ENCODE results near the gene OXSR1. TPM values are rescaled to one million over a fixed set of nuclear protein-coding genes. Genes with fewer than 3 reads are reported as not detected.
"Not testable (repeated sequence)": the region's sequence is repeated elsewhere in the genome, so short reads cannot be mapped to it uniquely, and the experiment has no call there.

OXSR1 gene
- polyA plus RNA-seq, 1 donor from 2014 or later, result 13.0 TPM

DNA sequence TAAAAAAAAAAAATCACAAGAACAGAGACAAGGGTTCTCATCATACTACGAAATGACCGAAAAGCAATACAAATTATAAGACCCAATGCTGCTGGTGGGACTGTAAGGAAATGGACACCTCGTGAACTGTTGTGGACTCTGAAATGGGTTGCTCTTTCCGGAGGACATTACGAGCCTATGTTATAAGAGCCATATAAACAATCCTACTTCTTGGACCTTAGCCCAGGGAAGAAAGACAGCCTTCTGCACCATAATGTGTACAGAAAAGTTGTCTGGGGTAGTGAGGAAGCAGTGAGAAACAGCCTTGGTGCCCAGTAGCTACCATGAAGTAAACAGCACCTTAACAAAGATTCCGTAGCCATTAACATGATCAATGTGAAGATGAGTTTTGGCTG lies 119.4 kb downstream of the OXSR1 start:
- Mint-ChIP-seq H3K4me3 (no peak overlapping the region), H3K9me3 (peaks cover 0 to 5% (median 4%) of the 10 kb centered on the region in 3 donors), H3K27me3 (peaks cover 2% of the 10 kb centered on the region), H3K27ac (no peak overlapping the region), H3K36me3 (peaks cover 2% of the 10 kb centered on the region), H3K4me1 (no peaks in the 10 kb centered on the region)

- not testable (repeated sequence) for H3K27ac Mint-ChIP-seq, H3K27me3 Mint-ChIP-seq, H3K4me3 Mint-ChIP-seq, H3K4me1 Mint-ChIP-seq, H3K9me3 Mint-ChIP-seq, H3K36me3 Mint-ChIP-seq
Observed at GRCh38 chr3:38289286-38290217, 124.2 kb downstream of the OXSR1 start.

DNA sequence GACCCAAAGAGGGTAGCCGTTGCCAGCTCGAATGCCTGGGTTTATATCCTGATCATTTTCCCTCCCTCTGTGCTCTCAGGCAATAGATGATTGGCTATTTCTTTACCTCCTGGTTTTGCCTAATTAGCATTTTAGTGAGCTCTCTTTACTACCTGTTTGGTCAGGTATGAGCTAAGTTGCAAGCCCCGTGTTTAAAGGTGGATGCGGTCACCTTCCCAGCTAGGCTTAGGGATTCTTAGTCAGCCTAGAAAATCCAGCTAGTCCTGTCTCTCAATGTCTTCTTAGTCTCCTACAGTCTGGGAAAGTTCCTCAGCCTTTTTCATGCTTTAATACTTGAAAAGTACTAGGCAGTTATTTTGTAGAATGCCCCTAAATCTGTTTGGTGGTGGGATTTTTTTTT lies 131.7 kb downstream of the OXSR1 start:
- not testable (repeated sequence) for H3K4me1 Mint-ChIP-seq, H3K27ac Mint-ChIP-seq

DNA sequence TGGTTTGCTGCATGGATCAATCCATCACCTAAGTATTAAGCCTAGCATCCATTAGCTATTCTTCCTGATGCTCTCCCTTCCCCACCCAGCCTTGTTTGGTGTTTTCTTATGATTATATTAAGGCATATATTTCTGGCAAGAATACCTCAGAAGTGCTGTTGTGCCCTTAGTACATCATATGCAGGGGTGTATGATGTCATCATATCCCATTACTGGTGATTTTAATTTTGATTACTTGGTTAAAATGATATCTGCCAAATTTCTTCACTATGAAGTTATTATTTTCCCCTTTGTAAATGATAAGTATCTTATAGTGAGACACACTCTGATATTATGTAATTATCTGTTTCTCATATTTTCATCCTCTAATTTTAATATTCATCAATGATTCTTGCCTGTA lies 132.2 kb downstream of the OXSR1 start:
- Mint-ChIP-seq H3K9me3 (no peaks in the 10 kb centered on the region), H3K36me3 (no peaks in the 10 kb centered on the region), H3K27ac (no peak overlapping the region), H3K4me3 (no peak overlapping the region), H3K27me3 (peaks cover 3% of the 10 kb centered on the region), H3K4me1 (peaks cover 0 to 2% (median 0%) of the 10 kb centered on the region in 3 donors)

More for the DNA sequence above, 131.7 kb downstream of the OXSR1 start:
- not testable (repeated sequence) for H3K4me3 Mint-ChIP-seq, H3K36me3 Mint-ChIP-seq, H3K27me3 Mint-ChIP-seq, H3K9me3 Mint-ChIP-seq

DNA sequence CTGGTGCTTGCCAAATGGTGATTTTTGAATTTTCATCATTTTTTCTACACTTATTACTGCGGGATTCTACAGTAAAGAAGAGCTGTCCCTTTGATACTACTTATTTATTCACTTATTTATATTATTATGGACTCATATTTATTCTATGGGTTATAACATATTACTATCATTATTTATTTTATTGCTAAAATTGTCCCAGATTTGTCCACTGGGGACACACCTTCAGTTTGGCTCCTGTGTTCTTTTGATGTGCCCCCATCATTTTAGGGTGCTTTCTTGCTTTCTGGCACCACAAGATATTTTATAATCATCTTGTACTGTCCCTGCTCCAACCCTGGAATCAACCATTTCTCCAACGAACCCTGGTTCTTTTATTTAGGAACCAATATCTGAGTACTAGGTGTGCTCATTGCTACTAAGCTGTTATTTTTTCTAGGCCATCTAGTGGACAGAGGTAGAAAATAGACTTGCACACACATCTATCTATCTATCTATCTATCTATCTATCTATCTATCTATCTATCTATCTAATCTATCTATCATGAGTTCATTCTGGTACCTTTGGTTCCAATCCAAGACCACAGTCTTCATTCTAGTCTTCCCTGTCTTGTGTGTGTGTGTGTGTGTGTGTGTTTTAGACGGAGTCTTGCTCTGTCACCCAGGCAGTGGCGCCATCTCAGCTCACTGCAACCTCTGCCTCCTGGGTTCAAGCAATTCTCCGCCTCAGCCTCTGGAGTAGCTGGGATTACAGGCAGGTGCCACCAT lies 132.8 kb downstream of the OXSR1 start:
- peaks cover 3% of the 10 kb centered on the region for H3K27me3 Mint-ChIP-seq
- no peak overlapping the region for H3K4me3 Mint-ChIP-seq
- H3K27ac Mint-ChIP-seq, result no peak overlapping the region
- H3K4me1 Mint-ChIP-seq, result peaks cover 0 to 2% (median 0%) of the 10 kb centered on the region in 3 donors
- no peaks in the 10 kb centered on the region for H3K36me3 Mint-ChIP-seq
- no peaks in the 10 kb centered on the region for H3K9me3 Mint-ChIP-seq

Other genes with a start within 250 kb of the OXSR1 start
- gene VILL, start 174.8 kb upstream of the OXSR1 start, polyA plus RNA-seq, result 14.9 TPM
- gene PLCD1, start 135.9 kb upstream of the OXSR1 start, polyA plus RNA-seq, result 4.6 TPM
- gene DLEC1, start 126.3 kb upstream of the OXSR1 start, polyA plus RNA-seq, result 0.28 TPM
- gene ACAA1, start 28.4 kb upstream of the OXSR1 start, polyA plus RNA-seq, result 41.8 TPM
- 83.0 TPM for gene MYD88, start 26.9 kb upstream of the OXSR1 start, polyA plus RNA-seq
- gene SLC22A13, start 100.3 kb downstream of the OXSR1 start, polyA plus RNA-seq, result not detected
- not detected for gene SLC22A14, start 116.8 kb downstream of the OXSR1 start, polyA plus RNA-seq
- 0.28 TPM for gene XYLB, start 181.2 kb downstream of the OXSR1 start, polyA plus RNA-seq

All from IgD-negative memory B cell (primary cell).